RKO (cell line): ENCODE results near the gene CCDC8.
"Not testable (repeated sequence)": the region's sequence is repeated elsewhere in the genome, so short reads cannot be mapped to it uniquely, and the experiment has no call there.

Experiments
- DNase-seq: peaks from one replicate; pipeline ENCODE4 v3.0.0-alpha.2; 2016; ENCODE audit warnings: low spot score

CCDC8 gene

GRCh38 chr19:46427518-46428045 lies 14.2 kb upstream of the CCDC8 start:
- no peak for DNase-seq

- no peak for DNase-seq
Observed at GRCh38 chr19:46426506-46427162, 13.3 kb upstream of the CCDC8 start.

GRCh38 chr19:46426035-46426505 lies 12.7 kb upstream of the CCDC8 start:
- DNase-seq: no peak

GRCh38 chr19:46423188-46423587 lies 9.8 kb upstream of the CCDC8 start:
- no peak for DNase-seq

- DNase-seq: no peak
Observed at GRCh38 chr19:46422344-46422743, 9.0 kb upstream of the CCDC8 start.

GRCh38 chr19:46420056-46420455 lies 6.7 kb upstream of the CCDC8 start:
- no peak for DNase-seq

GRCh38 chr19:46415804-46416709 lies 2.7 kb upstream of the CCDC8 start:
- not testable (repeated sequence) for DNase-seq

GRCh38 chr19:46414899-46415298 lies 1.5 kb upstream of the CCDC8 start:
- DNase-seq: not testable (repeated sequence)

- no peak for DNase-seq
Observed at GRCh38 chr19:46412650-46413261, 608 bp downstream of the CCDC8 start.

GRCh38 chr19:46411925-46412649 lies 1.3 kb downstream of the CCDC8 start:
- no peak for DNase-seq

- no peak for DNase-seq
Observed at GRCh38 chr19:46411088-46411924, 2.1 kb downstream of the CCDC8 start.

GRCh38 chr19:46410205-46411087 lies 2.9 kb downstream of the CCDC8 start:
- no peak for DNase-seq

- no peak for DNase-seq
Observed at GRCh38 chr19:46409191-46409590, 4.2 kb downstream of the CCDC8 start.

GRCh38 chr19:46408664-46409039 lies 4.7 kb downstream of the CCDC8 start:
- DNase-seq: no peak

GRCh38 chr19:46407856-46408663 lies 5.3 kb downstream of the CCDC8 start:
- DNase-seq: no peak

GRCh38 chr19:46406976-46407375 lies 6.4 kb downstream of the CCDC8 start:
- DNase-seq: no peak

GRCh38 chr19:46404753-46405468 lies 8.5 kb downstream of the CCDC8 start:
- no peak for DNase-seq

- DNase-seq: peak; percentile 51
Observed at GRCh38 chr19:46404055-46404752, 9.2 kb downstream of the CCDC8 start.
